NCI-H2029 (cell line): Measurements from ENCODE around the gene UBA7.
"Not testable (repeated sequence)": the region's sequence is repeated elsewhere in the genome, so short reads cannot be mapped to it uniquely, and the experiment has no call there.

Experiments used
- DNase-seq: peaks from one replicate; lab custom pipeline; 2025; lab: John Stamatoyannopoulos, UW

The UBA7 gene

DNA sequence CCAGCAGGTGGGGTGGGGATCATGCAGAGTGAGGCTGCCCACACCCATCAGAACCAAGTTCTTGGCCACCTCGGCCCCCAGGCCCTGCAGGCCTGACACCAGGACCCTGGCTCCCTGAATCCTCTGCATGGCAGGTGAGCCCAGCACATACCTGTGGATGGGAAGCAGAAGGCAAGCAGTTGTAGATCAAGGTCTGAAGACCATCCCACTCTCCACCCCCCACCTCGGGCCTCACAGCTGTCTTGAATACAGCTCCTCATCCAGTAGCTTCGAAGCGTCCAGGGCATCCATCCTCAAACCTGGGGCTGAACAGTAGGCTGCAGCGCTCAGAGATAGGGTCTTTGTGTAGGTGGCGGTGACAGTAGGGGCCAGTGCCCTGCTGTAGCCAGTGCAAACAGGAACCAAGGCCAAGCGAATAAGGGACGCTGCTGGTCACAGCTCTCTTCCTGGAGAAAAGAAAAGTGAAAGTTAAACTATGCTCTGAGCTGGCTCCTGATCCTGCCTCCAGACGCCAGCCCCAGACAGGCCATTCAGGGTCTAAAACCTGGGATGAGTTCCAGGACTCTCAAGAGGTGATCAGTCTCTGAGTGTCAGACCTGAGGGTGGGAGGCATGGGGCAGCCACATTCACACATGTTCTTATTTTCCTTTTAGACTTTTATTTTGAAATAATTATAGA, at the start of gene UBA7:
Gene UBA7, minus strand, starts transcription at position 457 of the 678 bp plus-strand sequence. Its CDS starts 166 bp downstream, at position 291.
- peak; percentile 61 for DNase-seq

- DNase-seq: no peak
Measured at GRCh38 chr3:49859576-49860305, 46.0 kb upstream of the UBA7 start.

GRCh38 chr3:49856181-49857005, 42.6 kb upstream of the UBA7 start, which contains the start of gene TRAIP:
TSS of gene TRAIP (minus strand) at chr3:49856564. CDS start at chr3:49856453, 111 bp downstream.
- peak; percentile 79 for DNase-seq

DNA sequence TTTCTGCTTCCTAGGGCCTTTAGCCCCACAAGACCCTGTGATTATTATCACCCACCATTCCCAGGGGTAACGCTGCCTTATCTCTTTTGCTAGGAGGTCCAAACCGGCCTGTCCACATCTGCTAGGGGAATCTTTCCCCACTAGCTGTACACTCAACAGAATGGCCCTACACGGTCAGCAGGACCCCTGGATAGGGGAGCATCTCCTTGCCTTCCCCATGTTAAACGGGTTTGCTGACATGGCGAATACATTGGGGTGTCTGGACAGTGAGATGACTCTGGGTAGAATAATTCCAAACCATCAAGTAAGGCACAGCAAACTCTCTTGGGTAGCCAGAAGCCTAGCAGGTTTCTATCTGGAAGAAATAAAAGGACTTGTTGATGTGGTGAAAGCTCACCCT, 41.9 kb upstream of the UBA7 start:
- no peak for DNase-seq

GRCh38 chr3:49845694-49846093, 31.9 kb upstream of the UBA7 start:
- no peak for DNase-seq

DNA sequence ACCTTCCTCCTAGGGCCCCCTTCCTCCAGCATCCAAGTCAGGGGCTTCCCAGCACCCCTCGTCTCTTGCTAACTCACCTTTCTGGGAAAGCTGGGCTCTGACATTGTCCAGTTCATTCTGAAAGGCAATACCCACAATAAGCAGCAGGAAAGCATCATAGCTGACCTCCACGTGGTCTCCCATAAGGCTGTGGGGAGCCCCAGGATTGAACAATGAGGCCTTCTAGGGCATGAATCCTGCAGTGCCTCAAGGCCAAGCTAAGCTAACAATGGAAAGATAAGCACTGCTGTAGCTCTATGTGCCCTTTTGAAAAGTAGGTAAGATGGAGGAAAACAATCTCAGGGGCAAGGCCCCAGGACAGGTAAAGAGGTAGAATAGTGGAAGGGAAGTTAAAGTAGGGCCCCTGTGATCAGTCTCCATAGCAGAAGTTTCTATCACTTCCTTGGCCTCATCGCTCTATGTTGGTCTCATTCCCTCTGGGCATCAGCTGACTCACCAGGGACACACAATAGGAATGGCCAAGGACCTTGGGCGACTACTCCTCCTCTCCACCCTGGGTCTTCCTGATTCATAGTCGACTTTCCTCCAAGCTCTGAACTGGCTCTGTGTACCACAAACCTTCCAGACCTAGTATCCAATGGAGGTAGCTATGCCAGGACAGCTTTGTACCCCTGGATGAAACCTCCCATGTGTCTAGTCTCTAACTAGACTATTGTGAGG, 30.9 kb upstream of the UBA7 start:
- DNase-seq: no peak

DNA sequence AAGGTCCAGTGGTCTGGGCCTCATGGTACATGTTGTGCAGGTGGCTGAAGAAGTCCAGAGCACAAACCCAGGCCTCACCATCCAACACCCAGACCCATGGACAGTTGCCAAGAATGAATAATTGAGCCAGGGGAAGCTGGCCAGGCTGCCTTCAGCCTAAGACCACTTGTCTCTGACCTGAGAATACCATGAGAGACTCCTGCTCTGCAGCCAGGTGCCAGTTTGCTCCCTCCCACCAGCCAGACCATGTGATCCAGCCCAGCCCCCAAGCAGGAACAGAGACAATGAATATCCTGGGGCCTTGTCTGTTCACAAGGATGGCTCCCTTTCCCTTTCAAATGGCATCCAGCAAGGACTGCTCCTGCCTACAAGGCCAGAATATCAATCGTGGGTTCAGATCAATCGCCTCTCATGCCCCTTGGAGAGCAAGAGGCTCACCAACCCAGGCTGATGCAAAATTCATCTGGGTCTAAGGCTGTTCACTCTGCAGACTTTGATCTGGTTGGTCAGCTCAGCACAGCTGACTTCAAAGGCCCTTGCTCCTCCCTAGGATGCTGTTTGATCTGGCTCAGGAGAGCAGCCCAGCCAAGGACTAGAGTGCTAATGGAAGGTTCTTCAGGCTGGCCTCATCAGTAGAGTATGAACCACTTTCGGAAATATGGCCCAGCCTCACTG, 29.2 kb upstream of the UBA7 start:
- DNase-seq: peak; percentile 31

- no peak for DNase-seq
Measured at GRCh38 chr3:49841806-49842205, 28.1 kb upstream of the UBA7 start.

- DNase-seq: peak; percentile 19
Measured at GRCh38 chr3:49841126-49841696, 27.5 kb upstream of the UBA7 start.

DNA sequence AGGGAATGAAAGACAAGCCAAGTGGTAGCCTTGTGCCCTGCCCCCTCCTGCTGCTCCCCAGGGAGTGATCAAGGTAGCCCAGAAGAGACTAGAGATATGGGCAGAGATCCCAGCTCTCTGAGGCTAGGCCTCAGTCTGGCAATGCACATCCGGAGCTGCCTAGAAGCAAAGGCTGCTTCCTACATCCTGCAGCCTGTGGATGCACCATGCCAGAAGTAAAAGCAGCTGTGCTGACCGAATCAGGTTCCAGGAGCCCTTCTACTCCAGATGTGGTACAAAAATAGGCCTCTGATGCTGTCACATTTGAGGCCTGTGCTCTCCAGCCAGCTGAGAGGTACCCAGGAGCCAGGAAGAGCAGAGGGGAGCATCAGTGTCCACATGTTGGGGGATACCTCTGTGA, 26.6 kb upstream of the UBA7 start:
- DNase-seq: no peak

- DNase-seq: peak; percentile 49
Measured at GRCh38 chr3:49839193-49839809, 25.5 kb upstream of the UBA7 start.

- DNase-seq: no peak
Measured at GRCh38 chr3:49831341-49831740, 17.6 kb upstream of the UBA7 start.

- no peak for DNase-seq
Measured at GRCh38 chr3:49826016-49826415, 12.3 kb upstream of the UBA7 start.

DNA sequence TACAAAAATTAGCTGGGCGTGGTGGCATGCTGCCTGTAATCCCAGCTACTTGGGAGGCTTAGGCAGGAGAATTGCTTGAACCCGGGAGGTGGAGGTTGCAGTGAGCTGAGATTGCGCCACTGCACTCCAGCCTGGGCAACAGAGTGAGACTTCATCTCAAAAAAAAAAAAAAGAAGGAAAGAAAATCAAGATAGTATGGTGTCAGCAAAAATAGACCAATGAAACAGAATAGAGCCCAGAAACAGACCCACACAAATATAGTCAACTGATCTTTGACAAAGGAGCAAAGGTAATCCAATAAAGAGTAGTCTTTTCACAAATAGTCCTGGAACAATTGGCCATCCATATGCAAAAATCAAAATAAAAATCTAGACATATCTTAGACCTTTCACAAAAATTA, 9.4 kb upstream of the UBA7 start:
- DNase-seq: not testable (repeated sequence)

- peak; percentile 5 for DNase-seq
Measured at GRCh38 chr3:49812916-49813496, 747 bp downstream of the UBA7 start.

- no peak for DNase-seq
Measured at GRCh38 chr3:49807431-49808114, 6.2 kb downstream of the UBA7 start.

DNA sequence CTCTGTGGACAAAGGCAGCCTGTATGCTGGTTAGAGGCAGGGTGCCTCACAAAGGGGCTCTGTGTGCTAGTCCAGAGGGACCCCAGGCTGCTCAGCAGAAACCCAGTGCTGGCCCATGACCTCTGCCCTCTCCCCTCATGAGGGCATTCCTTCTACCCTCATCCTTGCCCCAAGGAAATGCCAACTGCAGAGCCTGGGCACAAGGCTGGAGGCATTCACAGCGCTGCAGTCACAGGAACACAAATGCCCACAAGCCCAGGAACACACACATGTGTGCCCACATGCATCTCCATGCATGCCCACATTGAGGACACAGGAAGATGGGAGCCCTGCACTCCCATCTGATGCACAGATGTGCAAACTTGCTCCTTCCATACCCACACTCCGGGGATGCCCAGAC, 6.9 kb downstream of the UBA7 start:
- no peak for DNase-seq

DNA sequence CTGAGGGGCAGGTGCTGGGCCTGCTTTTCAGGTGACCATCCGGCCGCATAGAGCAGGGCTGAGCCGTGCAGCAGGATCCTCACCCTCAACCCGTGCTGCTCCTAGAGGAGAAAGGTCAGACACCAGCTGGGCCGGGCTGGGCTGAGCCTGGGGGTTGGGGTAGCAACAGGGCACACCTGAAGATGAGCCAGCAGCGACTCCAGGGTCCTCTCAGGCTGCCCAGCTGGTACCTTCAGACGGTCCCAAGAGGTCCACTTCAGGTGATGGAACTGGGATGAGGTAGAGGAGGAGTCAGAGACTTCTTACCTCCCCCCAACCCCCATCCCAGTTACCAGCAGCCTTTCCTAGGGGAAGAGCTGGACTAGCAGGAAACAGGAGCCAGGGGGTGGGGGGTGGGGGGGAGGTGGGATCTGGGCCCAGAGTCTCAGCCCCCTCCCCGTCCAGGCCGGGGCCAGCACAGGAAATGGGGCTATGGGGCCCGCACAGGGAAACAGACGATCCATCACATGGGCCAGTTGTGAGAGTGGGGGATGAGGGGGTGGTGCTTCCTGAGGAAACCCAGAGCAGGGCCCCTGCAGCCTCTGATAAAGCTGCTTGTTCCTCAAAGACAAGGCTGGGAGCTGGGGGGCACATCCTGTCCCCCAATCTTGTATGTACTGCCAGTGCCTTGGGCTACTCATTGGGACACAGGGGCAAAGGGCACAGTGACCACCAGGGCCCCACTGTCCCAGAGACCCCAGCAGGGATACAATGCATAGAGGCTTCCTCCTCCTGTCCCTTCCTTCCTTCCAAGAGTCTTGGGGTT, 7.7 kb downstream of the UBA7 start:
- DNase-seq: no peak

GRCh38 chr3:49805367-49805782, 8.4 kb downstream of the UBA7 start:
- DNase-seq: peak; percentile 63
